ENCODE measurements around the gene JHY.

JHY gene

GRCh38 chr11:122954455-122954854 is 71.9 kb downstream of the JHY start:
- DNase-seq, result no peak

- DNase-seq, result no peak
Observed at GRCh38 chr11:122963961-122964360, 81.4 kb downstream of the JHY start.

GRCh38 chr11:122976061-122976733 is 93.6 kb downstream of the JHY start:
- no peak for DNase-seq

- DNase-seq, result no peak
Observed at GRCh38 chr11:122976734-122977469, 94.3 kb downstream of the JHY start.

- no peak for DNase-seq
Observed at GRCh38 chr11:122977470-122978298, 95.1 kb downstream of the JHY start.

GRCh38 chr11:122978299-122978620 is 95.7 kb downstream of the JHY start:
- DNase-seq, result no peak

- DNase-seq, result no peak
Observed at GRCh38 chr11:122979103-122979814, 96.7 kb downstream of the JHY start.

GRCh38 chr11:122979815-122980595 is 97.4 kb downstream of the JHY start:
- DNase-seq, result no peak

- peak; percentile 45 for DNase-seq
Observed at GRCh38 chr11:122981388-122982264, 99.1 kb downstream of the JHY start, which contains the start of gene BSX. Gene BSX (minus strand): TSS chr11:122981834. CDS start chr11:122981671, 163 bp downstream.

GRCh38 chr11:122983438-122984185 is 101.1 kb downstream of the JHY start:
- no peak for DNase-seq

GRCh38 chr11:122984186-122985011 is 101.8 kb downstream of the JHY start:
- no peak for DNase-seq

GRCh38 chr11:122995526-122995925 is 113.0 kb downstream of the JHY start:
- no peak for DNase-seq

- no peak for DNase-seq
Observed at GRCh38 chr11:122998727-122999366, 116.3 kb downstream of the JHY start.

GRCh38 chr11:123000721-123001120 is 118.2 kb downstream of the JHY start:
- no peak for DNase-seq

- DNase-seq, result no peak
Observed at GRCh38 chr11:123006860-123007542, 124.4 kb downstream of the JHY start.
